Sigmoid colon (tissue), 7 donors: ENCODE data around the gene SEMA3G. TPM values are rescaled to one million over a fixed set of nuclear protein-coding genes. Genes with fewer than 3 reads are reported as not detected.

Experiments
- DNase-seq: peaks from one replicate; pipeline ENCODE4 v3.0.0-alpha.2; 2019
- H3K27ac ChIP-seq, 4 donors: fragments of 200-600 bp; sonication (generic); one replicate each; pipeline ENCODE4 v1.5.1; 2016 to 2019; ENCODE audit warnings: mild to moderate bottlenecking in 1 of 4
- H3K27me3 ChIP-seq, 3 donors: fragments of 200-600 bp; sonication (generic); one replicate each; pipeline ENCODE4 v1.5.1; 2019; ENCODE audit warnings: mild to moderate bottlenecking in 1 of 3
- H3K36me3 ChIP-seq, 4 donors: fragments of 200-600 bp; sonication (generic); one replicate each; pipeline ENCODE4 v1.5.1; 2016 to 2019
- H3K4me1 ChIP-seq, 4 donors: fragments of 200-600 bp; sonication (generic); one replicate each; pipeline ENCODE4 v1.5.1; 2017 to 2019
- H3K4me3 ChIP-seq, 4 donors: fragments of 200-600 bp; sonication (generic); one replicate each; pipeline ENCODE4 v1.5.1; 2017 to 2019; ENCODE audit warnings: mild to moderate bottlenecking in 2 of 4, moderate library complexity in 1 of 4
- H3K9me3 ChIP-seq, 4 donors: fragments of 200-600 bp in 3 of 4; sonication (generic) in 3 of 4; one replicate each; pipeline versions ENCODE4 v1.5.1 to v1.6.1; 2013 to 2019
- EP300 ChIP-seq, 4 donors: sonication (generic); formaldehyde crosslinking; IDR thresholded peaks; one replicate each; pipeline ENCODE4 v1.6.1; 2017; ENCODE audit warnings: antibody characterized with exemption in 4 of 4
- POLR2A ChIP-seq, 2 donors: fragments of 450-650 bp; IDR thresholded peaks; one replicate each; pipeline ENCODE4 v1.6.1; 2016; ENCODE audit warnings: antibody characterized with exemption in 2 of 2, mild to moderate bottlenecking in 2 of 2, moderate library complexity in 2 of 2
- POLR2AphosphoS5 ChIP-seq, 4 donors: sonication (generic); formaldehyde crosslinking; IDR thresholded peaks; one replicate each; pipeline ENCODE4 v1.6.1; 2017; ENCODE audit warnings: antibody characterized with exemption in 4 of 4
- WGBS, 2 donors: extraction: QIAGEN DNeasy Blood & Tissue Kit; methylation state at CpG; one replicate each; pipeline ENCODE4 v1.1.7; 2013; 5-methylcytosine and 5-hydroxymethylcytosine counted together
- intact Hi-C: fragments of 100-400 bp; cut with DNase I; formaldehyde crosslinking; loops from one replicate; pipeline ENCODE4 v1.15.1; 2023
- polyA plus RNA-seq, 3 donors: library from polyadenylated mRNA; stranded (reverse); fragments of 200-250 nt; gene quantifications; one replicate each; pipeline ENCODE4 v1.2.3, GENCODE V29; 2013
- total RNA-seq, 4 donors: library from RNA; depleted of rRNA; stranded (reverse); fragments of >200 nt; gene quantifications; one replicate each; pipeline ENCODE4 v1.1.0, GENCODE V29; 2016
- TF ChIP-seq, protein P1 (sequence below), 4 experiments: fragments of 450-650 bp in 3 of 4; fragments of 200-600 bp in 1 of 4; IDR thresholded peaks; one replicate each; pipeline ENCODE4 v1.5.1; 2016 to 2019; ENCODE audit warnings: antibody characterized with exemption in 4 of 4, mild to moderate bottlenecking in 3 of 4, moderate library complexity in 2 of 4
- donor health status: healthy with polysubstance abuse.
- donor health status: Bipolar disorder and iron deficiency.
- donor health status: healthy.

Gene SEMA3G
- total RNA-seq, result 1 to 10 TPM; 2.6 to 5.4 (median 4.3) TPM
- 1 to 10 TPM in 1 of 3 donors, under 1 TPM in 2; 0.23 to 7.4 (median 0.60) TPM for polyA plus RNA-seq

DNA sequence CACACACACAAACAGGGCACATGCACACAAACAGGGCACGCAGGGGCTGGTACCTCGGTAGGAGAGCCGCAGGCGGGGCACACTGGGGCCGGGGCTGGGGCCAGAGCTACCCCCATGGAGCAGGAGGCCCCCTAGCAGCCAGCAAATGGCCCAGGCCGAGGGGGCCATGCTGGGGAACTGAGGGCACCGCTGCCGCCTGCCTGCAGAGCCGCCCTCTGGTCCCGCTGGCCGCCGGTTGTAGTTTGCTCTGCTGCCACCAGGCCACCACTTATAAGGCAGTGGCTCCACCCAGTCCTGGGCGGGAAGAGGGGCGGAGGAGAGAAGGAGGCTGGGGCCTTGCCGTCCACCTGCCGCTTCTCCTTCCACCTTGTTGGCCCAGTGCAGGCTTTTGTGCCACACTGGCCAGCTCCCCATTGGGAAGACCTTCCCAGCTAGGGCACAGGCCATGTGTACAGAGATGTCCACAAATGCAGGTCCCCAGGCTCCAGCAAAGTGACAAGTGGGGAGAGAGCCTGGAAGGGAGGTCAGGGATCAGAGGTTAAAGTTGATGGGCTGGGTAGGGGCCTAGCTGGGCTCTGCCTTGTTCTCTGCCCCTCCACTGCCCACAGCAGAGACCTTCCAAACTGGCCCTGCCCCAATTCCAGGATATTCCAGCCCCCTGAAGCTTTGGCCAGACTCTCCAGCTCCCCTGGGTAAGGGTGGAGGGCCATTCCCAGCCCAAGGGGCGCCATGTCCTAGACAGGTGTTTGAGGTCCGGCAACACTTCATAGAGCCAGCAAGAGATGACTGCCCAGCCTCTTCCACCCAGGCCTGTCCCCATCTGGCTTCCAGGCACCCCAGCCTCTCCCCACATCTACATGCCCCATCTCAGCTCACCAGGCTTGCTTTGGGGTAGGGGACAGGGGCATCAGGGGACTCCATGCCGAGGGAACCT, at the start of gene SEMA3G:
TSS of gene SEMA3G (minus strand) at position 244 of the 934 bp plus-strand sequence. CDS start at position 168, 76 bp downstream.
- peaks cover 0 to 17% (median 8%) of the 10 kb centered on the region in 4 donors for H3K4me1 ChIP-seq
- intact Hi-C loops, result no loop called here
- WGBS, 2 donors, result 22 to 30% methylated on average over 19 of the region's 19 CpGs
- no peaks in the 10 kb centered on the region for H3K9me3 ChIP-seq
- peak within 1 kb of the TSS in 3 of 4 donors; percentile 16 to 24 (median 21) for H3K4me3 ChIP-seq
- TF ChIP-seq POLR2AphosphoS5 (IDR thresholded peaks at IDR 0.05), result peak in 1 of 4 donors; percentile 58
- no peak for TF ChIP-seq EP300 (IDR thresholded peaks at IDR 0.05)
- TF ChIP-seq, protein P1, sequence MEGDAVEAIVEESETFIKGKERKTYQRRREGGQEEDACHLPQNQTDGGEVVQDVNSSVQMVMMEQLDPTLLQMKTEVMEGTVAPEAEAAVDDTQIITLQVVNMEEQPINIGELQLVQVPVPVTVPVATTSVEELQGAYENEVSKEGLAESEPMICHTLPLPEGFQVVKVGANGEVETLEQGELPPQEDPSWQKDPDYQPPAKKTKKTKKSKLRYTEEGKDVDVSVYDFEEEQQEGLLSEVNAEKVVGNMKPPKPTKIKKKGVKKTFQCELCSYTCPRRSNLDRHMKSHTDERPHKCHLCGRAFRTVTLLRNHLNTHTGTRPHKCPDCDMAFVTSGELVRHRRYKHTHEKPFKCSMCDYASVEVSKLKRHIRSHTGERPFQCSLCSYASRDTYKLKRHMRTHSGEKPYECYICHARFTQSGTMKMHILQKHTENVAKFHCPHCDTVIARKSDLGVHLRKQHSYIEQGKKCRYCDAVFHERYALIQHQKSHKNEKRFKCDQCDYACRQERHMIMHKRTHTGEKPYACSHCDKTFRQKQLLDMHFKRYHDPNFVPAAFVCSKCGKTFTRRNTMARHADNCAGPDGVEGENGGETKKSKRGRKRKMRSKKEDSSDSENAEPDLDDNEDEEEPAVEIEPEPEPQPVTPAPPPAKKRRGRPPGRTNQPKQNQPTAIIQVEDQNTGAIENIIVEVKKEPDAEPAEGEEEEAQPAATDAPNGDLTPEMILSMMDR (IDR thresholded peaks at IDR 0.05), result peak; percentile 49 to 75 (median 63)
- no peak for TF ChIP-seq POLR2A (IDR thresholded peaks at IDR 0.05)
- peak; percentile 81 for DNase-seq
- no peaks in the 10 kb centered on the region for H3K27me3 ChIP-seq
- no peak within 1 kb of the TSS for H3K27ac ChIP-seq
- no peaks in the 10 kb centered on the region for H3K36me3 ChIP-seq

DNA sequence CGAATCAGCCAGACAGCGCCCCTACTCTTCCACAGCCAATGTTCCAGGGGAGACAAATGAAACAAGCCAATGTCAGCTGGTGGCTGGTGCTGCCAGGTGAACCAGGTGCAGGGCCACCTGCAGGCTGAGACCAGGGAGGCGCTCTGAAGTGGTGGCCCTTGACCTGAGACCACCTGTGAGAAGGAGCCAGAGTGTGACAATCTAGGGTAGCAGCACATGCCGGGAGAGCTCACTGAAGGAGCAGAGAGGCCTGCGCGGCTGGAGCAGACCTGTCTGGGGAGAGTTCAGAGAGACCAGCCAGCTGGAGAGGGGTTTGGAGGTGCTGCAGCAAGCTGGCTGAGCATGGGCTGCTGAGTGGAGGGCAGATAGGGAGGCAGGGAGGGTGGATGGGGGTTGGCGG, 49.5 kb upstream of the SEMA3G start:
- Histone ChIP-seq H3K27me3 (no peaks in the 10 kb centered on the region), H3K9me3 (no peaks in the 10 kb centered on the region), H3K4me3 (peak overlapping the region in 1 of 4 donors; percentile 47), H3K36me3 (peaks cover 29 to 41% (median 35%) of the 10 kb centered on the region in 4 donors), H3K27ac (peak overlapping the region; percentile 48 to 74 (median 52)), H3K4me1 (peaks cover 0 to 26% (median 11%) of the 10 kb centered on the region in 4 donors)
- TF ChIP-seq, protein P1 (IDR thresholded peaks at IDR 0.05), result no peak
- no peak for TF ChIP-seq POLR2A (IDR thresholded peaks at IDR 0.05)
- TF ChIP-seq POLR2AphosphoS5 (IDR thresholded peaks at IDR 0.05), result no peak
- no peak for TF ChIP-seq EP300 (IDR thresholded peaks at IDR 0.05)
- WGBS, 2 donors, result 86% methylated on average over 7 of the region's 7 CpGs
- no peak for DNase-seq
- intact Hi-C loops, result no loop called here

DNA sequence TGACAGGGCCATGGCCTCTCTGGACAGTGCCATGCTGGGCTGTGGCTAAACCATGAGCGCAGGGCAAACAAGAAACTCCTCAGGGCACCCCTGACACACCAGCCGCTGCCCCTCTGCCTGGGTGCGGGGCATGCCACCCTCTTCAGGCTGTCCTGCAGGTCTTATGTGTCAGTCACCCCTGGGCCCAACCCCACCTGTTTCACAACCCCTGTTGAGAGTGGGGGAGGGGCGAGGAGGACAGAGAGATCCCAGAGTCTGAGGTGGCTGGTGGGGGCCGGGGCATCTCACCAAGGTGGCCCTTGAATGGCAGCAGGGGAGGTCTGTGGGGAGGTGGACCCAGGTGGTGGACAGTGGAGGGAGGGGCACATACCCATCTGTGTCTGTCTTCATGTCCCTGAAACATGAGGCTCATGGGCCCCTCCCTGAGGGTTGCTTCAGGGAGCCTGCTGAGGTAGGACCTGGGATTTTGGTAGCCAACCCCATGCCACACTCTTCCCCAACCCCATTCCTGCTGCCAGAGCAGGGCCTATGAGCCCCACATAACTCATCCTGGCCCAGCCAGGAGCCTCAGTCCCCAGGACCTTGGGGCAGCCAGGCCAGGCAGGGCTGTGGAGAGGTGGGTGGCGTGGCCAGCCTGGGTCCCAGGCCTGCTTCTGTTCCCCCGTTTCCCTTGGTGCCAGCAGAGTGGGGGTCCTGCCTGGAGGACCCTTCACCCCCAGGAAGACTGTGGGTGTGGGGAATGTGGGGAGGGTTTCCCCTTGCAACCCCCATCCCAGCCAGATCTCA, 48.5 kb upstream of the SEMA3G start:
- Histone ChIP-seq H3K36me3 (peaks cover 39 to 51% (median 44%) of the 10 kb centered on the region in 4 donors), H3K9me3 (no peaks in the 10 kb centered on the region), H3K4me1 (peaks cover 0 to 26% (median 11%) of the 10 kb centered on the region in 4 donors), H3K27me3 (no peaks in the 10 kb centered on the region), H3K27ac (no peak overlapping the region), H3K4me3 (no peak overlapping the region)
- intact Hi-C loops, result no loop called here
- TF ChIP-seq EP300 (IDR thresholded peaks at IDR 0.05), result no peak
- TF ChIP-seq POLR2AphosphoS5 (IDR thresholded peaks at IDR 0.05), result no peak
- TF ChIP-seq, protein P1 (IDR thresholded peaks at IDR 0.05), result no peak
- TF ChIP-seq POLR2A (IDR thresholded peaks at IDR 0.05), result no peak
- WGBS, 2 donors, result 93% methylated on average over 7 of the region's 7 CpGs
- DNase-seq, result no peak

DNA sequence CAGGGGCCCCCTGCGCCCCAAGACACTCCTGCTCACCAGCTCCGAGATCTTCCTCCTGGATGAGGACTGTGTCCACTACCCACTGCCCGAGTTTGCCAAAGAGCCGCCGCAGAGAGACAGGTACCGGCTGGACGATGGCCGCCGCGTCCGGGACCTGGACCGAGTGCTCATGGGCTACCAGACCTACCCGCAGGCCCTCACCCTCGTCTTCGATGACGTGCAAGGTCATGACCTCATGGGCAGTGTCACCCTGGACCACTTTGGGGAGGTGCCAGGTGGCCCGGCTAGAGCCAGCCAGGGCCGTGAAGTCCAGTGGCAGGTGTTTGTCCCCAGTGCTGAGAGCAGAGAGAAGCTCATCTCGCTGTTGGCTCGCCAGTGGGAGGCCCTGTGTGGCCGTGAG, 47.2 kb upstream of the SEMA3G start:
- H3K9me3 ChIP-seq, result no peaks in the 10 kb centered on the region
- H3K36me3 ChIP-seq, result peaks cover 52 to 65% (median 58%) of the 10 kb centered on the region in 4 donors
- intact Hi-C loops, result no loop called here
- no peak overlapping the region for H3K4me3 ChIP-seq
- no peak for DNase-seq
- 93 to 96% methylated on average over 21 of the region's 21 CpGs for WGBS, 2 donors
- peaks cover 0 to 26% (median 11%) of the 10 kb centered on the region in 4 donors for H3K4me1 ChIP-seq
- TF ChIP-seq POLR2A (IDR thresholded peaks at IDR 0.05) (no peak), POLR2AphosphoS5 (IDR thresholded peaks at IDR 0.05) (no peak), EP300 (IDR thresholded peaks at IDR 0.05) (no peak)
- TF ChIP-seq, protein P1 (IDR thresholded peaks at IDR 0.05), result no peak
- H3K27ac ChIP-seq, result no peak overlapping the region
- H3K27me3 ChIP-seq, result no peaks in the 10 kb centered on the region
